Heart right ventricle (tissue), 16 donors: ENCODE measurements around the gene CHTOP. TPM values are rescaled to one million over a fixed set of nuclear protein-coding genes. Genes with fewer than 3 reads are reported as not detected.

ENCODE experiments used
- ATAC-seq, 8 donors: fragments of 200-7000 bp; cut with Tn5 transposase; one replicate each; pipeline ENCODE4 v1.9.1; 2020; ENCODE audit warnings: mild to moderate bottlenecking in 8 of 8, moderate library complexity in 8 of 8, moderate number of reproducible peaks in 1 of 8
- DNase-seq, 2 donors: peaks; one replicate each; pipeline ENCODE4 v3.0.0-alpha.2; 2020
- H3K27ac ChIP-seq, 10 donors: fragments of 200-600 bp; sonication (generic) in 2 of 10; one replicate each; pipeline versions ENCODE4 v1.5.0 to v1.8.0; 2020 to 2022; ENCODE audit warnings: mild to moderate bottlenecking in 3 of 10
- H3K27me3 ChIP-seq, 7 donors: fragments of 200-600 bp; one replicate each; pipeline ENCODE4 v1.8.0; 2021 to 2022; ENCODE audit warnings: mild to moderate bottlenecking in 2 of 7
- H3K36me3 ChIP-seq, 9 donors: fragments of 200-600 bp; sonication (generic) in 1 of 9; one replicate each; pipeline versions ENCODE4 v1.5.0 to v1.8.0; 2020 to 2022; ENCODE audit warnings: mild to moderate bottlenecking in 2 of 9
- H3K4me1 ChIP-seq, 9 donors: fragments of 200-600 bp; sonication (generic) in 1 of 9; one replicate each; pipeline versions ENCODE4 v1.5.0 to v1.8.0; 2020 to 2022; ENCODE audit warnings: mild to moderate bottlenecking in 4 of 9
- H3K4me3 ChIP-seq, 10 donors: fragments of 200-600 bp; sonication (generic) in 2 of 10; one replicate each; pipeline versions ENCODE4 v1.5.0 to v1.8.0; 2020 to 2022; ENCODE audit warnings: mild to moderate bottlenecking in 7 of 10, moderate library complexity in 2 of 10
- H3K9me3 ChIP-seq, 11 donors: fragments of 200-600 bp in 10 of 11; sonication (generic) in 2 of 11; one replicate each; pipeline versions ENCODE4 v1.5.0 to v1.8.0; 2013 to 2022; ENCODE audit warnings: mild to moderate bottlenecking in 2 of 11, control low read depth in 1 of 11, moderate library complexity in 1 of 11
- WGBS, 2 donors: extraction: QIAGEN DNeasy Blood & Tissue Kit; methylation state at CpG; one replicate each; pipeline ENCODE4 v1.1.7; 2013; ENCODE audit warnings: inconsistent platforms in 1 of 2; 5-methylcytosine and 5-hydroxymethylcytosine counted together
- intact Hi-C, 10 donors: fragments of 100-400 bp; cut with DNase I; formaldehyde crosslinking; loops; one replicate each; pipeline versions ENCODE4 v1.11.1 to v1.14.2; 2022
- polyA plus RNA-seq, 2 donors: library from polyadenylated mRNA; stranded (reverse); fragments of 200-250 nt; gene quantifications; one replicate each; pipeline ENCODE4 v1.2.3, GENCODE V29; 2013
- total RNA-seq, 10 donors: library from RNA; stranded (reverse); fragmentation: NEBNext Ultra II Directional in 3 of 10; extraction: Animal tissue kit (Norgen Biotek cat#: 25700) in 3 of 10; gene quantifications; one replicate each; pipeline versions ENCODE4 v1.2.1 to v1.2.4, GENCODE V29; 2021 to 2023
- TF ChIP-seq, protein P1 (sequence below), 9 donors: fragments of 200-600 bp; sonication (generic) in 2 of 9; IDR thresholded peaks; one replicate each; pipeline versions ENCODE4 v1.5.0 to v1.8.0; 2021 to 2022; ENCODE audit warnings: antibody characterized with exemption in 9 of 9, mild to moderate bottlenecking in 5 of 9, moderate library complexity in 1 of 9
- donor health status: Arrhythmogenic right ventricular cardiomyopathy.
- donor health status: ischemic (EF 13 %, LVEDD 7.1; RV severe dilation, severe dysfunction).
- donor health status: healthy with polysubstance abuse.
- donor health status: DM: no; HTN: yes; CAD: no.
- donor health status: DM: no; HTN: no; CAD: no.
- donor health status: ischemic (EF 25% LVEDD 6.9; RV normal size, moderate dysfunction).
- donor health status: ischemic (EF 25% LVEDD 5.7; RV mildly dilated, moderate dysfunction).
- donor health status: healthy.
- donor health status: DM: yes; HTN: yes; CAD: no.
- donor health status: Ischemic cardiomyopathy.
- donor health status: ischemic (EF 35%, LVEDD 5.7; RV mildly dilated, moderate dysfunction).
- donor health status: nonischemic (EF 11% LVEDD 7.7; RV severe dilation, severe dysfunction).
- donor health status: DM: yes; HTN: yes; CAD: no.
- donor health status: PGD.
- donor health status: ischemic (EF 29% LVEDD 5.4; RV normal size, mild dysfunction).
- donor health status: nonischemic (EF 23%, LVEDD 6.1; RV moderate dilation, normal function).

The CHTOP gene
- total and polyA plus RNA-seq, 12 donors: 61.6 to 95.5 (median 77.7) TPM

DNA sequence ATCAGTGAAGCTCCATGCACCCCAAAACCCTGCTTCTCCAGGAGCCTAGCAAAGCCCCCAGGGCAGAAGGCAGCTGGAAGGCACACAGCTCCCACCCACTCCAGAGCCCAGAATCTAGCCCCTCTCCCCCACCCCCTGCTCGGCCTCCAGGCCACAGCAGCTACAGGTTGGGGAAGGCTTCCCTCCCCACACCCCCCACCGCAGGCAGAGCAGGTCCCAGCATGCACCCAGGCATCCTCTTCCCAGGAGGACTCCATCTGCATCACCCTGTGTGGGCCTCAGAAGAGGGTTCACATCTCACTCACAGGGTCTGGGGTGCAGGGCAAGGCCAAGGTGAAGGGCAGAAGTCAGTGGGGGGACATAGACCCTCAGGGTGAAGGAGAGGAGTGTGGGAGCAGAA lies 18.5 kb upstream of the CHTOP start:
- TF ChIP-seq, protein P1, sequence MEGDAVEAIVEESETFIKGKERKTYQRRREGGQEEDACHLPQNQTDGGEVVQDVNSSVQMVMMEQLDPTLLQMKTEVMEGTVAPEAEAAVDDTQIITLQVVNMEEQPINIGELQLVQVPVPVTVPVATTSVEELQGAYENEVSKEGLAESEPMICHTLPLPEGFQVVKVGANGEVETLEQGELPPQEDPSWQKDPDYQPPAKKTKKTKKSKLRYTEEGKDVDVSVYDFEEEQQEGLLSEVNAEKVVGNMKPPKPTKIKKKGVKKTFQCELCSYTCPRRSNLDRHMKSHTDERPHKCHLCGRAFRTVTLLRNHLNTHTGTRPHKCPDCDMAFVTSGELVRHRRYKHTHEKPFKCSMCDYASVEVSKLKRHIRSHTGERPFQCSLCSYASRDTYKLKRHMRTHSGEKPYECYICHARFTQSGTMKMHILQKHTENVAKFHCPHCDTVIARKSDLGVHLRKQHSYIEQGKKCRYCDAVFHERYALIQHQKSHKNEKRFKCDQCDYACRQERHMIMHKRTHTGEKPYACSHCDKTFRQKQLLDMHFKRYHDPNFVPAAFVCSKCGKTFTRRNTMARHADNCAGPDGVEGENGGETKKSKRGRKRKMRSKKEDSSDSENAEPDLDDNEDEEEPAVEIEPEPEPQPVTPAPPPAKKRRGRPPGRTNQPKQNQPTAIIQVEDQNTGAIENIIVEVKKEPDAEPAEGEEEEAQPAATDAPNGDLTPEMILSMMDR (IDR thresholded peaks at IDR 0.05): no peak
- DNase-seq: no peak
- peaks cover 0 to 25% (median 13%) of the 10 kb centered on the region in 9 donors for H3K36me3 ChIP-seq
- H3K9me3 ChIP-seq: no peaks in the 10 kb centered on the region
- intact Hi-C loops: loop anchor here in 7 of 10 donors (5.0 to 10.0 kb wide), 4 partner anchors 38 to 103 kb away; partner anchors contain the start of gene S100A6 (in 1 of the 7)
- no peak for ATAC-seq
- WGBS, 2 donors: 96 to 97% methylated on average over 2 of the region's 2 CpGs
- H3K27me3 ChIP-seq: no peaks in the 10 kb centered on the region
- H3K4me1 ChIP-seq: peaks cover 5 to 44% (median 29%) of the 10 kb centered on the region in 9 donors
- H3K27ac ChIP-seq: no peak overlapping the region
- no peak overlapping the region for H3K4me3 ChIP-seq

- Histone ChIP-seq H3K36me3 (peaks cover 0 to 34% (median 13%) of the 10 kb centered on the region in 9 donors), H3K27ac (peak within 1 kb of the TSS in 9 of 10 donors; percentile 26 to 70 (median 59)), H3K4me1 (peaks cover 5 to 34% (median 23%) of the 10 kb centered on the region in 9 donors), H3K9me3 (no peaks in the 10 kb centered on the region), H3K4me3 (no peak within 1 kb of the TSS), H3K27me3 (no peaks in the 10 kb centered on the region)
- ATAC-seq: peak in 6 of 8 donors; percentile 8 to 47 (median 33)
- peak in 1 of 2 donors; percentile 42 for DNase-seq
- TF ChIP-seq, protein P1 (IDR thresholded peaks at IDR 0.05): no peak
- 59 to 63% methylated on average over 10 of the region's 10 CpGs for WGBS, 2 donors
- intact Hi-C loops: loop anchor here in 7 of 10 donors (2.0 to 10.0 kb wide), 5 partner anchors 39 to 104 kb away; partner anchors contain the start of gene S100A6 (in 1 of the 7)
These were observed 17.5 kb upstream of the CHTOP start, which contains the start of gene S100A14 for GRCh38 chr1:153616144-153616916. TSS of gene S100A14 (minus strand) at chr1:153616325. CDS start at chr1:153615858, 467 bp downstream.

- Histone ChIP-seq H3K4me3 (no peak overlapping the region), H3K27ac (peak overlapping the region in 9 of 10 donors; percentile 26 to 70 (median 59)), H3K27me3 (no peaks in the 10 kb centered on the region), H3K4me1 (peaks cover 5 to 30% (median 21%) of the 10 kb centered on the region in 9 donors), H3K9me3 (no peaks in the 10 kb centered on the region), H3K36me3 (peaks cover 0 to 38% (median 13%) of the 10 kb centered on the region in 9 donors)
- DNase-seq: peak in 1 of 2 donors; percentile 51
- intact Hi-C loops: loop anchor here in 7 of 10 donors (1.0 to 10.0 kb wide), 6 partner anchors 40 to 105 kb away; partner anchors contain the start of gene S100A6 (in 1 of the 7)
- peak; percentile 13 to 63 (median 38) for ATAC-seq
- TF ChIP-seq, protein P1 (IDR thresholded peaks at IDR 0.05): no peak
- WGBS, 2 donors: 74% methylated on average over 5 of the region's 5 CpGs
These were observed 17.0 kb upstream of the CHTOP start for GRCh38 chr1:153616917-153617311.

- peak overlapping the region in 6 of 10 donors; percentile 14 to 70 (median 59) for H3K27ac ChIP-seq
- no peak overlapping the region for H3K4me3 ChIP-seq
- H3K36me3 ChIP-seq: peaks cover 0 to 46% (median 13%) of the 10 kb centered on the region in 9 donors
- peak in 7 of 8 donors; percentile 37 to 87 (median 71) for ATAC-seq
- peak; percentile 77 to 84 for DNase-seq
- peaks cover 5 to 30% (median 21%) of the 10 kb centered on the region in 9 donors for H3K4me1 ChIP-seq
- intact Hi-C loops: loop anchor here in 8 of 10 donors (1.0 to 10.0 kb wide), 6 partner anchors 40 to 105 kb away; partner anchors contain the start of gene S100A6 (in 1 of the 8)
- no peaks in the 10 kb centered on the region for H3K27me3 ChIP-seq
- TF ChIP-seq, protein P1 (IDR thresholded peaks at IDR 0.05): peak in 8 of 9 donors; percentile 40 to 92 (median 66)
- 54 to 55% methylated on average over 6 of the region's 6 CpGs for WGBS, 2 donors
- H3K9me3 ChIP-seq: no peaks in the 10 kb centered on the region
These were observed 16.2 kb upstream of the CHTOP start for GRCh38 chr1:153617663-153618062.
